H7 (cell line): Measurements from ENCODE around the gene TRIM72. TPM values are rescaled to one million over a fixed set of nuclear protein-coding genes. Genes with fewer than 3 reads are reported as not detected.
A peak's percentile ranks its signal among the peaks of the same experiment; 100 is the strongest.
"Not testable (repeated sequence)": the region's sequence is repeated elsewhere in the genome, so short reads cannot be mapped to it uniquely, and the experiment has no call there.

ENCODE experiments used
- DNase-seq: peaks from one replicate; pipeline ENCODE4 v3.0.0; 2012
- H3K27me3 ChIP-seq: 2 replicates; pipeline ENCODE4 v1.6.0; 2011; ENCODE audit warnings: mild to moderate bottlenecking, low read length; ENCODE audit not compliant: control insufficient read depth, insufficient read depth
- H3K36me3 ChIP-seq: replicated peaks from 2 replicates; pipeline ENCODE4 v1.5.1; 2011; ENCODE audit warnings: low read length; ENCODE audit not compliant: control insufficient read depth, insufficient read depth
- H3K4me3 ChIP-seq: 2 replicates; pipeline ENCODE4 v1.5.1; 2011; ENCODE audit warnings: low read depth, mild to moderate bottlenecking, control low read depth, low read length, moderate library complexity; ENCODE audit not compliant: insufficient read depth
- total RNA-seq: library from RNA; depleted of rRNA; stranded (reverse); fragments of >200 nt; shearing (Covaris generic); gene quantifications from 2 replicates; pipeline ENCODE4 v1.2.3, GENCODE V29; 2014

The TRIM72 gene
- total RNA-seq, 1 experiment from 2014 or later, result 0.03 TPM

GRCh38 chr16:31198207-31198882, 15.6 kb upstream of the TRIM72 start:
- H3K27me3 ChIP-seq, result peaks cover 10% of the 10 kb centered on the region
- DNase-seq, result no peak
- no peak overlapping the region for H3K4me3 ChIP-seq
- H3K36me3 ChIP-seq, result peaks cover 31% of the 10 kb centered on the region

GRCh38 chr16:31199430-31200041, 14.4 kb upstream of the TRIM72 start:
- no peak for DNase-seq
- H3K27me3 ChIP-seq, result peaks cover 10% of the 10 kb centered on the region
- no peak overlapping the region for H3K4me3 ChIP-seq
- H3K36me3 ChIP-seq, result peaks cover 21% of the 10 kb centered on the region

GRCh38 chr16:31200111-31200510, 13.8 kb upstream of the TRIM72 start:
- not testable (repeated sequence) for DNase-seq, H3K27me3 ChIP-seq, H3K4me3 ChIP-seq
- H3K36me3 ChIP-seq, result peaks cover 17% of the 10 kb centered on the region

GRCh38 chr16:31200821-31201568, 12.9 kb upstream of the TRIM72 start:
- Histone ChIP-seq H3K36me3 (peaks cover 13% of the 10 kb centered on the region), H3K4me3 (peak overlapping the region; percentile 74; the same call in 1 of the 2 replicates), H3K27me3 (peaks cover 10% of the 10 kb centered on the region)
- no peak for DNase-seq

- Histone ChIP-seq H3K4me3 (peak overlapping the region; percentile 74), H3K36me3 (peaks cover 8% of the 10 kb centered on the region), H3K27me3 (peaks cover 10% of the 10 kb centered on the region)
- DNase-seq, result peak; percentile 85
These were observed 12.1 kb upstream of the TRIM72 start for GRCh38 chr16:31201582-31202413.

GRCh38 chr16:31202414-31203375, 11.2 kb upstream of the TRIM72 start, which contains the start of gene PYCARD:
Gene PYCARD, minus strand, starts transcription at chr16:31202760. Its CDS starts 70 bp downstream, at chr16:31202690.
- Histone ChIP-seq H3K4me3 (peak within 1 kb of the TSS; percentile 74), H3K36me3 (peaks cover 7% of the 10 kb centered on the region), H3K27me3 (peaks cover 10% of the 10 kb centered on the region)
- DNase-seq, result peak; percentile 84

- H3K27me3 ChIP-seq, result peaks cover 11% of the 10 kb centered on the region
- DNase-seq, result no peak
- H3K4me3 ChIP-seq, result no peak overlapping the region
- no peaks in the 10 kb centered on the region for H3K36me3 ChIP-seq
These were observed 8.8 kb upstream of the TRIM72 start for GRCh38 chr16:31204871-31205666.

GRCh38 chr16:31206776-31207175, 7.1 kb upstream of the TRIM72 start:
- DNase-seq, result no peak
- H3K27me3 ChIP-seq, result peaks cover 11% of the 10 kb centered on the region
- no peak overlapping the region for H3K4me3 ChIP-seq
- H3K36me3 ChIP-seq, result no peaks in the 10 kb centered on the region

- no peak overlapping the region for H3K4me3 ChIP-seq
- no peaks in the 10 kb centered on the region for H3K36me3 ChIP-seq
- DNase-seq, result no peak
- H3K27me3 ChIP-seq, result peaks cover 49% of the 10 kb centered on the region
These were observed 577 bp upstream of the TRIM72 start for GRCh38 chr16:31213342-31213741.

GRCh38 chr16:31214708-31215286, 878 bp downstream of the TRIM72 start:
- peak; percentile 89 for DNase-seq
- Histone ChIP-seq H3K27me3 (peaks cover 48% of the 10 kb centered on the region), H3K36me3 (no peaks in the 10 kb centered on the region), H3K4me3 (peak overlapping the region; percentile 59)

- Histone ChIP-seq H3K27me3 (peaks cover 48% of the 10 kb centered on the region), H3K4me3 (peak overlapping the region; percentile 59), H3K36me3 (no peaks in the 10 kb centered on the region)
- peak; percentile 99 for DNase-seq
These were observed 1.6 kb downstream of the TRIM72 start for GRCh38 chr16:31215287-31216162.
